Measurements from ENCODE around the gene EIF2AK2.

DNA sequence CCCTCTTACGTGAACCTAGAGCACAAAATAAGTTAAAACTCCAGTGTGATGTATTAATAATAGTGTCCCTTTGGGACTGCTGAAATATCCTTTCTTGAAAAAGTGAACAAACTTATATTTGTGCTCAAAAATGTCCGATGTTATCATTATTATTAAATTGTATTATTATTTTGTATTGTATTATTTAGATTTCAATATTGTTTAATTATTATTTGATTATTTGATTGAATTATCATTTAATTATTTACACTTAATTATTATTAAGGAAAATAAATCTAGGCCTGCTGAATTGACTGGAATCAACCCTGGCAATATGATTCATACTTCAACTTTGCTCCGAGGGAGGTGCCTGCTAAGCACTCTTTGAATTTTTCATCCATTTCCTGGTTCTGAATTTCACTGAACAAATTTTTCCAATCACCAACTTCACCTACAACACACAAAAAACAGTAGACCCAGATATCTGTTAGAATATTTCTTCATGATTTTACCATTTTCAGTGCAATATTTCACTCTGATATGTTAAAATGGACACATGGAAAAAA lies 10.9 kb upstream of the EIF2AK2 start:
- no peak for TF ChIP-seq POLR2AphosphoS5 (IDR thresholded peaks at IDR 0.05)
- TF ChIP-seq, protein P1, sequence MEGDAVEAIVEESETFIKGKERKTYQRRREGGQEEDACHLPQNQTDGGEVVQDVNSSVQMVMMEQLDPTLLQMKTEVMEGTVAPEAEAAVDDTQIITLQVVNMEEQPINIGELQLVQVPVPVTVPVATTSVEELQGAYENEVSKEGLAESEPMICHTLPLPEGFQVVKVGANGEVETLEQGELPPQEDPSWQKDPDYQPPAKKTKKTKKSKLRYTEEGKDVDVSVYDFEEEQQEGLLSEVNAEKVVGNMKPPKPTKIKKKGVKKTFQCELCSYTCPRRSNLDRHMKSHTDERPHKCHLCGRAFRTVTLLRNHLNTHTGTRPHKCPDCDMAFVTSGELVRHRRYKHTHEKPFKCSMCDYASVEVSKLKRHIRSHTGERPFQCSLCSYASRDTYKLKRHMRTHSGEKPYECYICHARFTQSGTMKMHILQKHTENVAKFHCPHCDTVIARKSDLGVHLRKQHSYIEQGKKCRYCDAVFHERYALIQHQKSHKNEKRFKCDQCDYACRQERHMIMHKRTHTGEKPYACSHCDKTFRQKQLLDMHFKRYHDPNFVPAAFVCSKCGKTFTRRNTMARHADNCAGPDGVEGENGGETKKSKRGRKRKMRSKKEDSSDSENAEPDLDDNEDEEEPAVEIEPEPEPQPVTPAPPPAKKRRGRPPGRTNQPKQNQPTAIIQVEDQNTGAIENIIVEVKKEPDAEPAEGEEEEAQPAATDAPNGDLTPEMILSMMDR (IDR thresholded peaks at IDR 0.05), result no peak
- no peak for TF ChIP-seq EP300 (IDR thresholded peaks at IDR 0.05)
- TF ChIP-seq POLR2A (IDR thresholded peaks at IDR 0.05; ENCODE audit: low read depth), result no peak
